Measurements from ENCODE around the gene DCAF6.

DCAF6 gene

DNA sequence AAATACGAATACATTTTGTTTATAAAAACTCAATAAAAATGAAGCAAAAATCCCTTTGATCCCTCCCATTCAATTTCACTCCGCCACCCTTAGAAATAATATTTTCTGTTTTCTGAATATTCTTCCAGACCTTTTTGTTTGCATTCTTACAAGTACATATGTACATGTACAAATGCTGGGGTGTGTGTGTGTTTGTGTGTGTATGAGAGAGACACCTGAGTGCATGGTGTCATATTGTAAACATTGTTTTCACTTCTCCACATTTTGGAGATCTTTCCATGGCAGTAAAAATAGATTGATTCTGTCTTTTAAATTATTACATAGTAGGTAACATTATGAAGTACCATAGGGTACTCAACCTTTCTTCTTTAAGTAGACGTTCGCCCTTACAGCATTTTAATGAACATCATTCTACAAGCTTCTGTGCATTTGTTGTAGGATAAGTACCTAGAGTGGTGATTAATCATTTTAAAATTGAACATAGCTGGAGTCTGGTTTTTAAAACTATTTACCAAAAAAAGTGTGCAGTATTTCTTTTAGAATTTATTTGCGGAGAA, 1.7 kb downstream of the DCAF6 start:
- Histone ChIP-seq H3K9me3 (no peaks in the 10 kb centered on the region), H3K4me3 (ENCODE audit: low read depth in 1 of 2, low read length in 1 of 2) (peak overlapping the region; percentile 92 to 96), H3K4me1 (ENCODE audit: control insufficient read depth in 1 of 2, insufficient read depth in 1 of 2, low read depth in 1 of 2, low read length in 1 of 2) (peaks cover 31 to 37% of the 10 kb centered on the region in 2 experiments), H3K27me3 (no peaks in the 10 kb centered on the region), H3K36me3 (no peaks in the 10 kb centered on the region), H3K27ac (no peak overlapping the region)
- TF ChIP-seq, protein P1, sequence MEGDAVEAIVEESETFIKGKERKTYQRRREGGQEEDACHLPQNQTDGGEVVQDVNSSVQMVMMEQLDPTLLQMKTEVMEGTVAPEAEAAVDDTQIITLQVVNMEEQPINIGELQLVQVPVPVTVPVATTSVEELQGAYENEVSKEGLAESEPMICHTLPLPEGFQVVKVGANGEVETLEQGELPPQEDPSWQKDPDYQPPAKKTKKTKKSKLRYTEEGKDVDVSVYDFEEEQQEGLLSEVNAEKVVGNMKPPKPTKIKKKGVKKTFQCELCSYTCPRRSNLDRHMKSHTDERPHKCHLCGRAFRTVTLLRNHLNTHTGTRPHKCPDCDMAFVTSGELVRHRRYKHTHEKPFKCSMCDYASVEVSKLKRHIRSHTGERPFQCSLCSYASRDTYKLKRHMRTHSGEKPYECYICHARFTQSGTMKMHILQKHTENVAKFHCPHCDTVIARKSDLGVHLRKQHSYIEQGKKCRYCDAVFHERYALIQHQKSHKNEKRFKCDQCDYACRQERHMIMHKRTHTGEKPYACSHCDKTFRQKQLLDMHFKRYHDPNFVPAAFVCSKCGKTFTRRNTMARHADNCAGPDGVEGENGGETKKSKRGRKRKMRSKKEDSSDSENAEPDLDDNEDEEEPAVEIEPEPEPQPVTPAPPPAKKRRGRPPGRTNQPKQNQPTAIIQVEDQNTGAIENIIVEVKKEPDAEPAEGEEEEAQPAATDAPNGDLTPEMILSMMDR (IDR thresholded peaks at IDR 0.05): no peak

- Histone ChIP-seq H3K4me3 (ENCODE audit: low read depth in 1 of 2, low read length in 1 of 2) (no peak overlapping the region), H3K27ac (no peak overlapping the region), H3K36me3 (no peaks in the 10 kb centered on the region), H3K9me3 (no peaks in the 10 kb centered on the region), H3K4me1 (ENCODE audit: control insufficient read depth in 1 of 2, insufficient read depth in 1 of 2, low read depth in 1 of 2, low read length in 1 of 2) (peaks cover 15 to 20% of the 10 kb centered on the region in 2 experiments), H3K27me3 (no peaks in the 10 kb centered on the region)
- TF ChIP-seq, protein P1 (IDR thresholded peaks at IDR 0.05): no peak
Measured at GRCh38 chr1:167940264-167940663, 3.8 kb downstream of the DCAF6 start.

DNA sequence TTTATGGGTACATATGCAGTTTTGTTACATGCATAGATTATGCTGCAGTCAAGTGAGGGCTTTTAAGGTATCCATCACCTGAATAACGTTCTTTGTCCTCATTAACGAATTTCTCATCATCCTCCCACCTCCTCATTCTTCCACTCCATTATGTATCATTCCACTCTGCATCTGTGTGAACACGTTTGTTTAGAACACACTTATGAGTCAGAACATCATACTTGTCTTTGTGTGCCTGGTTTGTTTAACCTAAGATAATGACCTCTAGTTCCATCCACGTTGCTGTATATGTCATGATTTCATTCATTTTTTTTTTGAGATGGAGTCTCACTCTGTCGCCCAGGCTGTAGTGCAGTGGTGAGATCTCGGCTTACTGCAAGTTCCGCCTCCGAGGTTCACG, 7.1 kb downstream of the DCAF6 start:
- no peaks in the 10 kb centered on the region for H3K36me3 ChIP-seq
- no peaks in the 10 kb centered on the region for H3K27me3 ChIP-seq
- H3K27ac ChIP-seq: no peak overlapping the region
- H3K4me1 ChIP-seq (ENCODE audit: control insufficient read depth in 1 of 2, insufficient read depth in 1 of 2, low read depth in 1 of 2, low read length in 1 of 2): peaks cover 1 to 2% of the 10 kb centered on the region in 2 experiments
- H3K9me3 ChIP-seq: no peaks in the 10 kb centered on the region
- TF ChIP-seq, protein P1 (IDR thresholded peaks at IDR 0.05): no peak
- H3K4me3 ChIP-seq (ENCODE audit: low read depth in 1 of 2, low read length in 1 of 2): no peak overlapping the region

GRCh38 chr1:167947733-167948132, 11.2 kb downstream of the DCAF6 start:
- no peaks in the 10 kb centered on the region for H3K27me3 ChIP-seq
- TF ChIP-seq, protein P1 (IDR thresholded peaks at IDR 0.05): no peak
- no peak overlapping the region for H3K27ac ChIP-seq
- peaks cover 7% of the 10 kb centered on the region for H3K36me3 ChIP-seq
- no peaks in the 10 kb centered on the region for H3K9me3 ChIP-seq
- H3K4me3 ChIP-seq (ENCODE audit: low read depth in 1 of 2, low read length in 1 of 2): no peak overlapping the region
- no peaks in the 10 kb centered on the region for H3K4me1 ChIP-seq (ENCODE audit: control insufficient read depth in 1 of 2, insufficient read depth in 1 of 2, low read depth in 1 of 2, low read length in 1 of 2)

DNA sequence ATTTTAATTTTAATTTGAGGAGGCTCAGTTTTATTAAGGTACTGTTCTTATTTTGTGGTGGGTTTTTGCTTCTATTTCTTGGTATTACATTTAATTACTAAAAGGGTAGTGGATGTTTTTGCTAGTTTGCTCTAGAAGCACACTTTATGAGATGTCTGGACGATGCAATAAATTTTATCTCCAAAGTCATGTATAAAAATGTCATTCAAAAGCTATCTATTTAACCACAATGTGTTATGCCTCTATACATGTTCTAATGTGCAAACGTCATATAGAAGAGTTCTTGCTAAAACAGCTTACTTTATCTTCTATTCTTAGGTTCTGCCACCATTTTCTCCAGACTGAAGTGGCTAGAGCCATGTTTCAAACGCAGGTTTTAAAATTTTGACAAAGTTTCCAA, 13.3 kb downstream of the DCAF6 start:
- TF ChIP-seq, protein P1 (IDR thresholded peaks at IDR 0.05): no peak
- peaks cover 27% of the 10 kb centered on the region for H3K36me3 ChIP-seq
- H3K4me3 ChIP-seq (ENCODE audit: low read depth in 1 of 2, low read length in 1 of 2): no peak overlapping the region
- H3K4me1 ChIP-seq (ENCODE audit: control insufficient read depth in 1 of 2, insufficient read depth in 1 of 2, low read depth in 1 of 2, low read length in 1 of 2): no peaks in the 10 kb centered on the region
- no peak overlapping the region for H3K27ac ChIP-seq
- H3K27me3 ChIP-seq: no peaks in the 10 kb centered on the region
- H3K9me3 ChIP-seq: no peaks in the 10 kb centered on the region

Measured in neutrophil (primary cell).